Esophagus muscularis mucosa (tissue), 3 donors: ENCODE results near the gene NOXA1.

Experiments used
- CTCF ChIP-seq, 3 experiments: fragments of 200-600 bp in 2 of 3; fragments of 450-650 bp in 1 of 3; sonication (generic) in 2 of 3; IDR thresholded peaks; one replicate each; pipeline ENCODE4 v1.5.1; 2017 to 2019; ENCODE audit warnings: antibody characterized with exemption in 3 of 3, mild to moderate bottlenecking in 2 of 3, moderate library complexity in 1 of 3
- POLR2AphosphoS5 ChIP-seq, 2 donors: sonication (generic); formaldehyde crosslinking; IDR thresholded peaks; one replicate each; pipeline ENCODE4 v1.6.1; 2017; ENCODE audit warnings: antibody characterized with exemption in 2 of 2

- TF ChIP-seq CTCF (IDR thresholded peaks at IDR 0.05) (no peak), POLR2AphosphoS5 (IDR thresholded peaks at IDR 0.05) (no peak)
Observed at GRCh38 chr9:137460363-137461315, 37.4 kb downstream of the NOXA1 start.
